ENCODE measurements around the gene HDAC9. TPM values are rescaled to one million over a fixed set of nuclear protein-coding genes. Genes with fewer than 3 reads are reported as not detected.

HDAC9 gene
- total RNA-seq, 2 donors from 2014 or later = 1.5 to 4.0 TPM

- H3K9me3 ChIP-seq (ENCODE audit: control insufficient read depth, low read length) = no peaks in the 10 kb centered on the region
- no peak for DNase-seq
- no peak for TF ChIP-seq CTCF (conservative IDR thresholded peaks at IDR 0.05)
- H3K9me3 Mint-ChIP-seq = no peaks in the 10 kb centered on the region
- no peak overlapping the region for H3K9ac ChIP-seq (ENCODE audit: extremely low read depth, low read length, poor library complexity, severe bottlenecking)
- H3K4me3 ChIP-seq (ENCODE audit: low read length) = no peak overlapping the region
- no peak overlapping the region for H3K4me3 Mint-ChIP-seq
- H3K27ac Mint-ChIP-seq = no peak overlapping the region
- H3K36me3 Mint-ChIP-seq (ENCODE audit: low read depth) = no peaks in the 10 kb centered on the region
- 100% methylated on average over 1 of the region's 1 CpG; no CpG with 5 or more reads in 1 of the 2 experiments for WGBS, 2 experiments (ENCODE audit: insufficient coverage in 1 of 2, insufficient read length in 1 of 2)
- H3K4me1 ChIP-seq (ENCODE audit: control insufficient read depth, insufficient read depth, low read length) = no peaks in the 10 kb centered on the region
- no peaks in the 10 kb centered on the region for H3K27me3 Mint-ChIP-seq (ENCODE audit: insufficient read depth)
- no peaks in the 10 kb centered on the region for H3K36me3 ChIP-seq (ENCODE audit: control insufficient read depth, insufficient read depth, low read length)
- no peaks in the 10 kb centered on the region for H3K4me1 Mint-ChIP-seq
- no peak overlapping the region for H3K27ac ChIP-seq (ENCODE audit: low read depth, low read length)
- H3K27me3 ChIP-seq (ENCODE audit: control insufficient read depth, insufficient read depth, low read length, poor library complexity, severe bottlenecking) = no peaks in the 10 kb centered on the region
Observed at GRCh38 chr7:18488049-18488448, 7.5 kb upstream of the HDAC9 start.

DNA sequence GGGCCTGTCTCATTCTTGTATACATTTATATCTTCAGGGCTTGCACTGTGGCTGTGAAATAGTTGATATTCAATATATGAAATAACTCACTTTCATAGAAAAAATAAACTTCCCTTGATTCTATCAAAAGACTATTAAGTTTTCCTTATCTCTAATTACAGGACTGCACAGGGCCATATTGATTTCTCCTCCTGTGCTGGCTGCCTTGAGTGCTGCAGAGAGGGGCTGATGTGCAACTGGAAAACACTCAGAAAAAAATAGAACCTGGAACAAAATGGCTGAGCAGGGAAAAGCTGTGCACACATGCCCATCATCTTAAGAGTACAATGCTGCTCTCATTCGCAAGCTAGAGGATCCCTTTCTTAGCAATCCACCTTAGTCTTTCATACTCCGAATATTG lies 5.9 kb upstream of the HDAC9 start:
- no peaks in the 10 kb centered on the region for H3K36me3 ChIP-seq (ENCODE audit: control insufficient read depth, insufficient read depth, low read length)
- no peaks in the 10 kb centered on the region for H3K9me3 ChIP-seq (ENCODE audit: control insufficient read depth, low read length)
- H3K27ac Mint-ChIP-seq = no peak overlapping the region
- no peaks in the 10 kb centered on the region for H3K27me3 ChIP-seq (ENCODE audit: control insufficient read depth, insufficient read depth, low read length, poor library complexity, severe bottlenecking)
- H3K4me3 Mint-ChIP-seq = no peak overlapping the region
- no peaks in the 10 kb centered on the region for H3K4me1 Mint-ChIP-seq
- H3K27me3 Mint-ChIP-seq (ENCODE audit: insufficient read depth) = no peaks in the 10 kb centered on the region
- 80 to 83% methylated on average over 1 to 2 of the region's 2 CpGs for WGBS, 2 experiments (ENCODE audit: insufficient coverage in 1 of 2, insufficient read length in 1 of 2)
- no peak overlapping the region for H3K9ac ChIP-seq (ENCODE audit: extremely low read depth, low read length, poor library complexity, severe bottlenecking)
- DNase-seq = no peak
- H3K27ac ChIP-seq (ENCODE audit: low read depth, low read length) = no peak overlapping the region
- no peaks in the 10 kb centered on the region for H3K4me1 ChIP-seq (ENCODE audit: control insufficient read depth, insufficient read depth, low read length)
- no peaks in the 10 kb centered on the region for H3K9me3 Mint-ChIP-seq
- TF ChIP-seq CTCF (conservative IDR thresholded peaks at IDR 0.05) = no peak
- H3K36me3 Mint-ChIP-seq (ENCODE audit: low read depth) = no peaks in the 10 kb centered on the region
- no peak overlapping the region for H3K4me3 ChIP-seq (ENCODE audit: low read length)

DNA sequence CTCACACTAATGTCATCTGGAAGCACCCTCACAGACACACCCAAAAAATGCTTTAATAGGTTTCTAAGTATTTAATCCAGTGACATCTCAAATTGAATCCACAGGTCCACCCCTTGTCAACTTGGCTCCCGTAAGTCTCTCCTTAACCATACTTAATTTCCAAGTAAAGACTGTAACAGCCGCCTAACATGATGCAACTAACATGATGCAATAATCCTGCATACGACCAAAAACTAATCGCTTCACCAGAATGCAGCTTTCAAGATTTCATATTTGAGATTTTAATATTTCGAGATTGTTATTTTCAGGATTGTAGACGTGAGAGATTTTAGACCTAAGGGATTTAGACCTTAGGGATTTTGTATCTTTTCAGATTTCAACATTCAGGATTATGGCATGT lies 3.7 kb upstream of the HDAC9 start:
- Histone ChIP-seq H3K27me3 (ENCODE audit: control insufficient read depth, insufficient read depth, low read length, poor library complexity, severe bottlenecking) (no peaks in the 10 kb centered on the region), H3K36me3 (ENCODE audit: control insufficient read depth, insufficient read depth, low read length) (no peaks in the 10 kb centered on the region), H3K9ac (ENCODE audit: extremely low read depth, low read length, poor library complexity, severe bottlenecking) (no peak overlapping the region), H3K27ac (ENCODE audit: low read depth, low read length) (no peak overlapping the region), H3K4me1 (ENCODE audit: control insufficient read depth, insufficient read depth, low read length) (no peaks in the 10 kb centered on the region), H3K9me3 (ENCODE audit: control insufficient read depth, low read length) (no peaks in the 10 kb centered on the region), H3K4me3 (ENCODE audit: low read length) (no peak overlapping the region)
- no peak overlapping the region for H3K27ac Mint-ChIP-seq
- H3K9me3 Mint-ChIP-seq = no peaks in the 10 kb centered on the region
- 93 to 98% methylated on average over 5 to 6 of the region's 6 CpGs for WGBS, 2 experiments (ENCODE audit: insufficient coverage in 1 of 2, insufficient read length in 1 of 2)
- H3K36me3 Mint-ChIP-seq (ENCODE audit: low read depth) = no peaks in the 10 kb centered on the region
- H3K27me3 Mint-ChIP-seq (ENCODE audit: insufficient read depth) = peaks cover 3% of the 10 kb centered on the region
- no peak overlapping the region for H3K4me3 Mint-ChIP-seq
- no peak for DNase-seq
- TF ChIP-seq CTCF (conservative IDR thresholded peaks at IDR 0.05) = no peak
- H3K4me1 Mint-ChIP-seq = peaks cover 19% of the 10 kb centered on the region
